Caki2 (cell line): Measurements from ENCODE around the gene SMAD3. TPM values are rescaled to one million over a fixed set of nuclear protein-coding genes. Genes with fewer than 3 reads are reported as not detected.

Experiments used
- DNase-seq: peaks from one replicate; pipeline ENCODE4 v3.0.0-alpha.2; 2015; ENCODE audit warnings: low read depth
- in situ Hi-C: cut with HindIII; loops from 2 replicates; pipeline ENCODE4 v1.10.0; 2016; ENCODE audit warnings: low sequenced_read_pairs, low pct_unique_long_range_greater_than_20kb, mixed read lengths
- total RNA-seq: library from RNA; depleted of rRNA; stranded (reverse); fragments of >200 nt; shearing (Covaris generic); gene quantifications from 2 replicates; pipeline ENCODE4 v1.2.3, GENCODE V29; 2014; ENCODE audit warnings: low replicate concordance

The SMAD3 gene
- total RNA-seq, 1 experiment from 2014 or later, result 26.4 TPM

- in situ Hi-C loops, result no loop called here
- no peak for DNase-seq
These were observed 14.0 kb upstream of the SMAD3 start for GRCh38 chr15:67051088-67052045.

DNA sequence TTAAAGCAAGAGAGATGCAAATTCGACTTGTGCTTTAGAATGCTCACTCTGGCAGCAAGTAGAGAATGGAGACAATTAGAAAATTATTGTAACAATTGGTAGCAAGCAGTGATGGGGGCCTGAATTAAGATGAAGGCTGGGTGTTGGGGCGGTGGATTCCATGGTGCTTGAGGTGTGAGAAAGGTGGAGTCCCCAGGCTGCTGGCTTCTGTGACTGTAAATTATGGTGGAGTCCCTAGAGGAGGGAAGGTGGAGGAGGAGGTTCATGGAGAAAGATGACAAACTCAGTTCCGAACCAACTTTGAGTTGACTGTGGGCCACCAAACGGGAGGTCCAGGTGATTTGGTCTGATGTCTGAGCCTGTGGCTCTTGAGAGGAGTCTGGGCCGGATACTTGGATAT, 10.7 kb upstream of the SMAD3 start:
- DNase-seq, result no peak
- in situ Hi-C loops, result no loop called here

DNA sequence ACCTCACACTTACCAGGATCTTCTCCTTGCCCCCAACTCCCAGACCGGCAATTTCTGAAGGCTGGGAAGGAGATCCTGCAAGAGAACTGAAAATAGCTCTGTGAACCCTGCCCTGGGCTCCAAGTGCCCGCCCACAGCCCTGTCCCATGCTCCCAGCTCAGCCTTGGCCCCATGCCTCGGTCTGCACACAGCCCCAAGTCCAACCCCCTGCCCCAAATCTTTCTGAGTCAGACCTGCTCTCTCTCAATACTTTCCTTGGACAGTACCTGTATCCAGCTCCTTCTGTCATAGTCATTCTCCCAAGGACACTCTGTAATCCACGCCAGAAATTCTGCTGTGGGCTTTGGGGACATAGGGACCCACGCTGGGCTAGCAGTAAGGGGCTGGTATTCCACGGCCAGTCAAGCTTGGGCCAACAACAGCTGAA, 6.3 kb upstream of the SMAD3 start:
- in situ Hi-C loops, result no loop called here
- no peak for DNase-seq

GRCh38 chr15:67061811-67062368, 3.5 kb upstream of the SMAD3 start:
- no peak for DNase-seq
- in situ Hi-C loops, result no loop called here

DNA sequence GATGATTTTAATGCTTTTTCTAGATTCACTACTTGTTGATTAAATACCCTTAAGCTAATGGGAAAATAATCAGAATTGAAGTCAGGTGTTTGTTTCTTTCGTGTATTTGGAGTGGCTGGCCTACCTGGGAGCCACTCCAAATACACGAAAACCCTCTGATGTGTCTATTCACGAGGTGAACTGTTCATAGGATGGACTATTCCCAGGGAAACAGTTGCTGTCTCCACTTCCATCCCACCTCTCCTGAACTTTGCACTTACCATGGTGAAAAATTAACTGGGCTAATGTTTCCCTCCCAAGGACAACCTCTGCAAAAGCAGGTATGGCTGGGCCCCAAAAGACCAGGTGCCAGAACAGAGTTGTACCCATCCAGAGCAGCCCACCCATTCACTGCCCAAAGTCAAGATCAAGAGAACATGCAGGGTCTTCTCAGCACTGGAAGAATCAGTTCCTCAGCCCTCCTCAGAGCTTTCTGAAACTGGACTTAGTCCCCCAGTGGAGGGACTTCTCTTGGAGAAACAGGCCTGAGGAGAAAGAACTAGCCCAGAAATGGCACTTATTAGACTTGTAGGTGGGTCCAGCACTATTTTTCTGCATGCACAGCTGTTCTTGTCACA, 2.9 kb upstream of the SMAD3 start:
- no peak for DNase-seq
- in situ Hi-C loops, result no loop called here

GRCh38 chr15:67063689-67064606, 1.5 kb upstream of the SMAD3 start:
- DNase-seq, result peak; percentile 92
- in situ Hi-C loops, result no loop called here

GRCh38 chr15:67064607-67065530, 533 bp upstream of the SMAD3 start:
- in situ Hi-C loops, result no loop called here
- DNase-seq, result no peak

- in situ Hi-C loops, result no loop called here
- DNase-seq, result no peak
These were observed 898 bp downstream of the SMAD3 start for GRCh38 chr15:67066041-67066958.

- in situ Hi-C loops, result no loop called here
These were observed 1.8 kb downstream of the SMAD3 start for GRCh38 chr15:67066959-67067853.

DNA sequence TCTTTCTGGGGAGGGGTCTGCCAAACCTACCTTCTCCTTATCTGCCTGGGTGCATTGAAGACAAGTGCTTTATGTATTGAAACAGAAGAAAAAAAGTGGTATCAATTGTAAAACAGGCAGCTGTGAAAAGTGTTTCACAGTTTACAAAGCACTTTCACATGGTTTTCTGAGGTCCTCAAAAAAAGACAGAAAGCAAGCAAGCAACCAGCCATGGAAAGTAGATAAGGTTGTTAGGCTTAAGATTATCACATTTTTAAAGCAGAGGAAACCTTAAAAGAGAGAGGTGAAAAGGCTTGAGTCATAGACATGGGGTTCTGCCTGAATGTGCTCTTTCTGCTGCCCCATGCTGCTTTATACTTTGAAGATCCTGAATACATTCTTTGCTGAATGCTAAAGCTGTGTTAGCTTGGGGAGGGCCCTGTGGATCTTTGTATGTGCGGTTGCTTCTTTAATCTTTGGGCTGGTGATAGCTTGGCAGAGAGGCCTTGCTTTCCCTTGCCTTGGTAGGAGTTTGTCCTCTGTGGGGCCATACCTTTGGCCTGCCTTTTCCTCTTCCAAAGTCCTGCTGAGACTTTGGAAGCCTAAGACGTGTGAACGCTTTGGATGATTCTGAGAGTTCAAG, 2.6 kb downstream of the SMAD3 start:
- no peak for DNase-seq
- in situ Hi-C loops, result no loop called here

More at GRCh38 chr15:67066959-67067853, 1.8 kb downstream of the SMAD3 start:
- DNase-seq, result no peak

DNA sequence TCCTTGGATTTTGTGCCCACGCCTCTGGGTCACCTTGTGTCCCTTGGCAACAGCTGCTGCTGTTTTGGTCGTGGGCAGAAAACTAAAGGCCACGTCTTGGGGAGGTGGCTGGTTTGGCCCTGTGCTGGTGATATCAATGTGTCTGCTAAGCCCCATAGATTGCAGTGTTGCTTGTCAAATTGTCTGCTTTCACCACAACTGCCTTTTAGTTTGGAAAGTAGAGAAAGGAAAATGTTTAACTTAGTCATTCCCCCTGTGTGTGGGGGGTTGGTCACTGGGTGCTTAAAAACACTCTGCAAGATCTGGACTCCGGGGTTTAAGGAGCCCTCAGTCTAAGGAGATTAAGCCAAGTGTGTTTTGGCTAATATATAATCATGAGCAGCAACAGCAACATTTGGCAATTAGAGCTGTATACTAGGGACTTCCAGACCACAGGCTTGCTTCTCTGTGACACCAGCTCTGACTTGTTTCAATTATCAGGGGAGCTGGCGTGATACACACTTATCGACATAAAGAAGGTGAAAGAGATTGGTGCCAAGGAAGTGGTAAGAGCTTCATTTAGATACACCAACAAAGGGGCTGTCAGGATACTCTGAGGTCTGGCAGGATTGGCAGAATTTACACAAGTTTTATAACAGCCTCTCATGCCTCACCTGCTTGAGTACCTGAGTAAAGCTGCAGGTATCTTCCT, 3.5 kb downstream of the SMAD3 start:
- peak; percentile 64 for DNase-seq
- in situ Hi-C loops, result no loop called here

GRCh38 chr15:67070150-67070549, 4.7 kb downstream of the SMAD3 start:
- in situ Hi-C loops, result no loop called here
- DNase-seq, result peak; percentile 47

DNA sequence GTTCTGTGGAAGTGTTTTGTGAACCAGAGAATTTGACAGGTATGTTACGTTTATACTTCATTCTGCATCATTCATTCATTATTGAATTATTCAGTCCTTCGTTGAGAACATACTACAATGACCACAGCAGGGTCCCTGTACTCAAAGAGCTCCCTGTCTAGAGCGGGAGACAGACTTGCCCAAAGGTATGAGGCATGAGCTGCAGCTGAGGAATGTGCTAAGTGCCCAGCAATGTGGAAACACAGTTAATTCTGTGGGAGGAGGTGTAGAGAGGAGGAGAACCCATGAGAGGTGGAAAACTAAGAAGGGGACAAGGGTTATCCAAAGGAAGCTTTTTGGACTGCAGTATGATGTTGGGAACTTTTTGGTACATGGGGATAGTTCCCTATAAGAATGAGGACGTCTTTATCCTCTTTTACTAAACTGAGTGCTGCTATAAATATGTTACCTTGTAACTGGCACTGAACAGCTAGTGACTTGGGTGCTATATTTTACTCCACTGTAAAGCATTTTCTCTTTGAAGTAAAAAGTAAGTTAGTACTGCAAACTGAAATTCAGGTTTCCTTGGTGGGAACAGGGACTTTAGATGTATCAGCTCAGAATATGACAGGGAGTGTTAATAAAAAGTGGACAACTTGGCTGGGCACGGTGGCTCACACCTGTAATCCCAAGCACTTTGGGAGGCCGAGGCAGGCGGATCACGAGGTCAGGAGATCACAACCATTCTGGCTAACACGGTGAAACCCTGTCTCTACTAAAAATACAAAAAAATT, 5.7 kb downstream of the SMAD3 start:
- in situ Hi-C loops, result no loop called here

GRCh38 chr15:67072442-67072841, 7.0 kb downstream of the SMAD3 start:
- DNase-seq, result peak; percentile 59
- in situ Hi-C loops, result no loop called here

More for the DNA sequence above, 5.7 kb downstream of the SMAD3 start:
- no peak for DNase-seq
